ENCODE results near the gene KDM8.

KDM8 gene

DNA sequence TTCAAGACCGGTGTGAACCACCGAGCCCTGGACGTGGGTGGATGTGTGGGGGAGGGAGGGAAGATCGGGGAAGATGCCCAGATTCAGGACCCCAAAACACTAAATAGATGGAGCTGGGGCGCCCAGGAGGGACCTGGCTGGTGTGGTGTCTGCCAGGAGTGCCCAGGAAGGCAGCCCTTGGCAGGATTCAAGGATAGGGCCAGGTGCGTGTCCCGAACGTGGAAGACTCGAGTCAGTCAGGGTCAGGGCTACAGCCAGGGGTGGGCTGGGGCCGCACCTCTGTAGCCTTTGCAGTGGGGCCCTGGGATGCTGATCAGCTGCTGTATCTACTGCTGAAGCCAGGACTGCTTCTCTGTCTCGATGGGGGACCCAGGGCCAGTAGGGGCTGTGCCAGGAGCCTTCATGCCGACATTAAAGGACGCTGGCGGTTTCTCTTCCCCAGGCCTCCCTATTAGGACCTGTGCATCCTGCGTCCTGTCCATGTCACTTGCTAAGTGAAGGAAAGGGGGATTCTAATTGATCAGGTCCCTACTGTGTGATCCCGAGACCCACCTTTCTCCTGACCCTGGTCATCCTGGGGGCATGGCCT is 13.1 kb downstream of the KDM8 start:
- no peak overlapping the region for H3K9ac ChIP-seq (ENCODE audit: low read length)
- H4K20me1 ChIP-seq (ENCODE audit: insufficient read depth, low read length) = no peaks in the 10 kb centered on the region
- H3K9me3 ChIP-seq (replicated peaks; ENCODE audit: insufficient read depth, low read length) = no peaks in the 10 kb centered on the region
- no peaks in the 10 kb centered on the region for H3K27me3 ChIP-seq (replicated peaks; ENCODE audit: insufficient read depth, low read length)
- DNase-seq = no peak
- H2AFZ ChIP-seq (ENCODE audit: low read length) = no peak overlapping the region
- no peak overlapping the region for H3K4me3 ChIP-seq (ENCODE audit: low read length)
- H3F3A ChIP-seq (ENCODE audit: insufficient read depth, low read length) = no peaks in the 10 kb centered on the region
- no peaks in the 10 kb centered on the region for H3K36me3 ChIP-seq (replicated peaks; ENCODE audit: insufficient read depth, low read length)
- H3K79me2 ChIP-seq (ENCODE audit: low read length) = no peaks in the 10 kb centered on the region
- H3K4me2 ChIP-seq (ENCODE audit: low read depth, low read length) = no peak overlapping the region
- H3K27ac ChIP-seq (ENCODE audit: low read length) = no peak overlapping the region
- no peaks in the 10 kb centered on the region for H3K4me1 ChIP-seq (ENCODE audit: low read length)
- H3K9me2 ChIP-seq (replicated peaks; ENCODE audit: insufficient read depth, low read length) = no peaks in the 10 kb centered on the region
- TF ChIP-seq, protein P1, sequence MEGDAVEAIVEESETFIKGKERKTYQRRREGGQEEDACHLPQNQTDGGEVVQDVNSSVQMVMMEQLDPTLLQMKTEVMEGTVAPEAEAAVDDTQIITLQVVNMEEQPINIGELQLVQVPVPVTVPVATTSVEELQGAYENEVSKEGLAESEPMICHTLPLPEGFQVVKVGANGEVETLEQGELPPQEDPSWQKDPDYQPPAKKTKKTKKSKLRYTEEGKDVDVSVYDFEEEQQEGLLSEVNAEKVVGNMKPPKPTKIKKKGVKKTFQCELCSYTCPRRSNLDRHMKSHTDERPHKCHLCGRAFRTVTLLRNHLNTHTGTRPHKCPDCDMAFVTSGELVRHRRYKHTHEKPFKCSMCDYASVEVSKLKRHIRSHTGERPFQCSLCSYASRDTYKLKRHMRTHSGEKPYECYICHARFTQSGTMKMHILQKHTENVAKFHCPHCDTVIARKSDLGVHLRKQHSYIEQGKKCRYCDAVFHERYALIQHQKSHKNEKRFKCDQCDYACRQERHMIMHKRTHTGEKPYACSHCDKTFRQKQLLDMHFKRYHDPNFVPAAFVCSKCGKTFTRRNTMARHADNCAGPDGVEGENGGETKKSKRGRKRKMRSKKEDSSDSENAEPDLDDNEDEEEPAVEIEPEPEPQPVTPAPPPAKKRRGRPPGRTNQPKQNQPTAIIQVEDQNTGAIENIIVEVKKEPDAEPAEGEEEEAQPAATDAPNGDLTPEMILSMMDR (IDR thresholded peaks at IDR 0.05; ENCODE audit: low read length) = no peak
- no peak for TF ChIP-seq EZH2 (optimal IDR thresholded peaks at IDR 0.05; ENCODE audit: low read depth, low read length)
- TF ChIP-seq EZH2phosphoT487 (IDR thresholded peaks at IDR 0.05; ENCODE audit: low read length) = no peak

DNA sequence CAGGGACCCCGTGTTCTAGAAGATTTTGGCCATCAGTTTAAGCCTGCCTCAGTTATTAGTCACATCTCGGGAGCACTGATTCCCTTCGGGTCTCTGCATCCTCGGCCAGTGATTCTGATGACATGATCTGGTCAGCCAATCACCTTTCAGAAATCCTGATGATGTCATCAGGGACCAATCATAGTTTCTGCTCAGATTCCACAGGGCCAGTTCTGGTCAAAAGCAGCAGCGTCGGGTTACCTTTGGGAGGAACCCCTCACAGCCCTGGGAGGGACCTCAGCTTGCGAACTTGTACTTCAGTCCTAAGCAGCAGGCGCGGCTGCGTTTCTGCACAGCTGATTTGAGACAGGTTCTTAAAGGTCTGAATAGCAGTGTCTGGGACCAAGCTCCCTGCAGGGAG is 13.9 kb downstream of the KDM8 start:
- no peaks in the 10 kb centered on the region for H3K9me2 ChIP-seq (replicated peaks; ENCODE audit: insufficient read depth, low read length)
- H3K27ac ChIP-seq (ENCODE audit: low read length) = no peak overlapping the region
- no peaks in the 10 kb centered on the region for H3K27me3 ChIP-seq (replicated peaks; ENCODE audit: insufficient read depth, low read length)
- no peaks in the 10 kb centered on the region for H3K4me1 ChIP-seq (ENCODE audit: low read length)
- H4K20me1 ChIP-seq (ENCODE audit: insufficient read depth, low read length) = no peaks in the 10 kb centered on the region
- no peaks in the 10 kb centered on the region for H3F3A ChIP-seq (ENCODE audit: insufficient read depth, low read length)
- no peaks in the 10 kb centered on the region for H3K79me2 ChIP-seq (ENCODE audit: low read length)
- no peak overlapping the region for H2AFZ ChIP-seq (ENCODE audit: low read length)
- H3K36me3 ChIP-seq (replicated peaks; ENCODE audit: insufficient read depth, low read length) = no peaks in the 10 kb centered on the region
- H3K4me3 ChIP-seq (ENCODE audit: low read length) = no peak overlapping the region
- no peak for DNase-seq
- H3K4me2 ChIP-seq (ENCODE audit: low read depth, low read length) = no peak overlapping the region
- H3K9me3 ChIP-seq (replicated peaks; ENCODE audit: insufficient read depth, low read length) = no peaks in the 10 kb centered on the region
- no peak overlapping the region for H3K9ac ChIP-seq (ENCODE audit: low read length)
- TF ChIP-seq EZH2 (optimal IDR thresholded peaks at IDR 0.05; ENCODE audit: low read depth, low read length) (no peak), EZH2phosphoT487 (IDR thresholded peaks at IDR 0.05; ENCODE audit: low read length) (no peak)
- TF ChIP-seq, protein P1 (IDR thresholded peaks at IDR 0.05; ENCODE audit: low read length) = no peak

DNA sequence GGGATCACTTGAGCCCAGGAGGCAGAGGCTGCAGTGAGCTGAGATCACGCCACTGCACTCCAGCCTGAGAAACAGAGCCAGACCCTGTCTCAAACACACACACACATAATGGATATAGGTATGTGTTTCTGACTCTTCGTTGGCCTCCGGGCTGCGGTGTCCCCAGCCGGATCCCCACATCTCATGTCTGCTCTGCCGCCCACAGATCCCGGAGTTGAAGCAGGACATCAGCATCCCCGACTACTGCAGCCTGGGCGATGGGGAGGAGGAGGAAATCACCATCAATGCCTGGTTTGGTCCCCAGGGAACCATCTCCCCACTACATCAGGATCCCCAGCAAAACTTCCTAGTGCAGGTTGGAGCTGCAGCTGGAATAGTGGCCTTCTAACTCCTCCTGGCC is 15.4 kb downstream of the KDM8 start:
- no peak for DNase-seq
- no peaks in the 10 kb centered on the region for H3F3A ChIP-seq (ENCODE audit: insufficient read depth, low read length)
- no peak overlapping the region for H3K27ac ChIP-seq (ENCODE audit: low read length)
- no peak overlapping the region for H3K9ac ChIP-seq (ENCODE audit: low read length)
- no peaks in the 10 kb centered on the region for H3K27me3 ChIP-seq (replicated peaks; ENCODE audit: insufficient read depth, low read length)
- H3K79me2 ChIP-seq (ENCODE audit: low read length) = no peaks in the 10 kb centered on the region
- no peaks in the 10 kb centered on the region for H3K9me3 ChIP-seq (replicated peaks; ENCODE audit: insufficient read depth, low read length)
- no peak for TF ChIP-seq EZH2 (optimal IDR thresholded peaks at IDR 0.05; ENCODE audit: low read depth, low read length)
- no peak for TF ChIP-seq EZH2phosphoT487 (IDR thresholded peaks at IDR 0.05; ENCODE audit: low read length)
- TF ChIP-seq, protein P1 (IDR thresholded peaks at IDR 0.05; ENCODE audit: low read length) = no peak
- no peak overlapping the region for H3K4me2 ChIP-seq (ENCODE audit: low read depth, low read length)
- H3K4me3 ChIP-seq (ENCODE audit: low read length) = no peak overlapping the region
- no peaks in the 10 kb centered on the region for H3K36me3 ChIP-seq (replicated peaks; ENCODE audit: insufficient read depth, low read length)
- H3K9me2 ChIP-seq (replicated peaks; ENCODE audit: insufficient read depth, low read length) = no peaks in the 10 kb centered on the region
- H3K4me1 ChIP-seq (ENCODE audit: low read length) = no peaks in the 10 kb centered on the region
- H4K20me1 ChIP-seq (ENCODE audit: insufficient read depth, low read length) = no peaks in the 10 kb centered on the region
- H2AFZ ChIP-seq (ENCODE audit: low read length) = no peak overlapping the region
